Calu3 (cell line): ENCODE results near the gene ANKRD42. TPM values are rescaled to one million over a fixed set of nuclear protein-coding genes. Genes with fewer than 3 reads are reported as not detected.
"Not testable (repeated sequence)": the region's sequence is repeated elsewhere in the genome, so short reads cannot be mapped to it uniquely, and the experiment has no call there.

ENCODE experiments used
- BruUV-seq: library from RNA; stranded (reverse); fragments of 400-500 nt; replicated peaks from 2 replicates; lab custom pipeline; 2021; lab: Mats Ljungman, UMichigan
- CTCF ChIA-PET: fragments of 300-600 bp; sonication (Branson Sonifier 250); formaldehyde crosslinking; loops from one replicate; lab custom pipeline; 2022; ENCODE audit warnings: antibody characterized with exemption; lab: Charles Lee
- DNase-seq: peaks from one replicate; pipeline ENCODE4 v3.0.0; 2022
- H3K27ac Mint-ChIP-seq: one replicate; pipeline ENCODE4 v1.8.0; 2022; ENCODE audit warnings: mixed read lengths; ENCODE audit not compliant: unreplicated experiment
- H3K27me3 Mint-ChIP-seq: one replicate; pipeline ENCODE4 v1.8.0; 2022; ENCODE audit warnings: mixed read lengths; ENCODE audit not compliant: unreplicated experiment
- H3K36me3 Mint-ChIP-seq: one replicate; pipeline ENCODE4 v1.8.0; 2022; ENCODE audit warnings: mild to moderate bottlenecking, moderate library complexity, mixed read lengths; ENCODE audit not compliant: insufficient read depth, unreplicated experiment
- H3K4me1 Mint-ChIP-seq: one replicate; pipeline ENCODE4 v1.8.0; 2022; ENCODE audit warnings: mild to moderate bottlenecking, low read depth, mixed read lengths; ENCODE audit not compliant: unreplicated experiment
- H3K4me3 Mint-ChIP-seq: one replicate; pipeline ENCODE4 v1.8.0; 2022; ENCODE audit warnings: mild to moderate bottlenecking, low read depth, moderate library complexity, mixed read lengths; ENCODE audit not compliant: unreplicated experiment
- H3K9me3 Mint-ChIP-seq: one replicate; pipeline ENCODE4 v1.8.0; 2022; ENCODE audit warnings: low read depth, mixed read lengths; ENCODE audit not compliant: unreplicated experiment
- CTCF ChIP-seq: fragments of 200-600 bp; IDR thresholded peaks from one replicate; pipeline ENCODE4 v1.8.0; 2022; ENCODE audit warnings: antibody characterized with exemption; ENCODE audit not compliant: unreplicated experiment
- intact Hi-C: fragments of 100-400 bp; cut with micrococcal nuclease; formaldehyde crosslinking; loops from one replicate; pipeline ENCODE4 v1.10.0; 2022; ENCODE audit not compliant: unreplicated experiment
- total RNA-seq: library from RNA; stranded (reverse); gene quantifications from 2 replicates; pipeline ENCODE4 v1.2.3, GENCODE V29; 2022

ANKRD42 gene
- total RNA-seq, 1 experiment from 2014 or later = 5.2 TPM

- H3K4me1 Mint-ChIP-seq = peaks cover 32% of the 10 kb centered on the region
- BruUV-seq = no TSS peak
- no peak overlapping the region for H3K4me3 Mint-ChIP-seq
- no peak for TF ChIP-seq CTCF
- no peak overlapping the region for H3K27ac Mint-ChIP-seq
- DNase-seq = no peak
- intact Hi-C loops = loop anchor here (10.0 kb wide), 1 partner anchor 535 kb away; no protein-coding TSS in a partner anchor
- peaks cover 4% of the 10 kb centered on the region for H3K36me3 Mint-ChIP-seq
- H3K9me3 Mint-ChIP-seq = no peaks in the 10 kb centered on the region
- CTCF ChIA-PET = no interaction called here
- no peaks in the 10 kb centered on the region for H3K27me3 Mint-ChIP-seq
Measured at GRCh38 chr11:83259559-83259958, 66.0 kb downstream of the ANKRD42 start.

GRCh38 chr11:83265331-83265730, 71.8 kb downstream of the ANKRD42 start:
- no TSS peak for BruUV-seq

GRCh38 chr11:83269080-83269479, 75.6 kb downstream of the ANKRD42 start:
- CTCF ChIA-PET = not testable (repeated sequence)

More at GRCh38 chr11:83265331-83265730, 71.8 kb downstream of the ANKRD42 start:
- Mint-ChIP-seq H3K4me3 (no peak overlapping the region), H3K4me1 (no peaks in the 10 kb centered on the region), H3K27ac (no peak overlapping the region), H3K36me3 (peaks cover 6% of the 10 kb centered on the region), H3K27me3 (no peaks in the 10 kb centered on the region), H3K9me3 (peaks cover under 1% of the 10 kb centered on the region)
- CTCF ChIA-PET = no interaction called here
- no peak for TF ChIP-seq CTCF
- intact Hi-C loops = no loop called here
- DNase-seq = no peak

GRCh38 chr11:83271734-83272133, 78.2 kb downstream of the ANKRD42 start:
- CTCF ChIA-PET, DNase-seq, H3K27ac Mint-ChIP-seq, H3K4me3 Mint-ChIP-seq, H3K4me1 Mint-ChIP-seq, BruUV-seq, H3K27me3 Mint-ChIP-seq, H3K9me3 Mint-ChIP-seq, intact Hi-C loops: not testable (repeated sequence)
- peaks cover 11% of the 10 kb centered on the region for H3K36me3 Mint-ChIP-seq

More at GRCh38 chr11:83269080-83269479, 75.6 kb downstream of the ANKRD42 start:
- H3K9me3 Mint-ChIP-seq, H3K27ac Mint-ChIP-seq, H3K4me1 Mint-ChIP-seq, intact Hi-C loops, H3K27me3 Mint-ChIP-seq, DNase-seq, H3K4me3 Mint-ChIP-seq, BruUV-seq: not testable (repeated sequence)
- peaks cover 11% of the 10 kb centered on the region for H3K36me3 Mint-ChIP-seq

GRCh38 chr11:83272627-83273026, 79.1 kb downstream of the ANKRD42 start:
- peaks cover 11% of the 10 kb centered on the region for H3K36me3 Mint-ChIP-seq
- no TSS peak for BruUV-seq
- no peak for DNase-seq
- H3K4me1 Mint-ChIP-seq = no peaks in the 10 kb centered on the region
- intact Hi-C loops = no loop called here
- CTCF ChIA-PET = no interaction called here
- peaks cover 2% of the 10 kb centered on the region for H3K9me3 Mint-ChIP-seq
- no peak overlapping the region for H3K4me3 Mint-ChIP-seq
- no peak for TF ChIP-seq CTCF
- H3K27me3 Mint-ChIP-seq = no peaks in the 10 kb centered on the region
- no peak overlapping the region for H3K27ac Mint-ChIP-seq
